Glutamatergic neuron (in vitro differentiated cells): ENCODE results near the gene FARSB. TPM values are rescaled to one million over a fixed set of nuclear protein-coding genes. Genes with fewer than 3 reads are reported as not detected.
A peak's percentile ranks its signal among the peaks of the same experiment; 100 is the strongest.

ENCODE experiments used
- DNase-seq: peaks from one replicate; pipeline ENCODE4 v3.0.0; 2022
- H3K27ac Mint-ChIP-seq: one replicate; pipeline ENCODE4 v1.8.0; 2020; ENCODE audit warnings: mild to moderate bottlenecking, mixed read lengths, inconsistent platforms; ENCODE audit not compliant: unreplicated experiment
- H3K27me3 Mint-ChIP-seq: one replicate; pipeline ENCODE4 v1.8.0; 2020; ENCODE audit warnings: mild to moderate bottlenecking, moderate library complexity, mixed read lengths, inconsistent platforms; ENCODE audit not compliant: unreplicated experiment
- H3K36me3 Mint-ChIP-seq: one replicate; pipeline ENCODE4 v1.8.0; 2020; ENCODE audit warnings: mild to moderate bottlenecking, mixed read lengths, inconsistent platforms; ENCODE audit not compliant: unreplicated experiment
- H3K4me1 Mint-ChIP-seq: one replicate; pipeline ENCODE4 v1.8.0; 2020; ENCODE audit warnings: mild to moderate bottlenecking, low read depth, mixed read lengths, inconsistent platforms; ENCODE audit not compliant: unreplicated experiment
- H3K4me3 Mint-ChIP-seq: one replicate; pipeline ENCODE4 v1.8.0; 2020; ENCODE audit warnings: mild to moderate bottlenecking, mixed read lengths, inconsistent platforms; ENCODE audit not compliant: unreplicated experiment
- H3K9me3 Mint-ChIP-seq: one replicate; pipeline ENCODE4 v1.8.0; 2020; ENCODE audit warnings: mild to moderate bottlenecking, moderate library complexity, mixed read lengths, inconsistent platforms; ENCODE audit not compliant: unreplicated experiment
- total RNA-seq: library from RNA; stranded (reverse); fragmentation: NEBNext Ultra II Directional; extraction: Animal tissue kit (Norgen Biotek cat#: 25700); gene quantifications from one replicate; pipeline ENCODE4 v1.2.1, GENCODE V29; 2021; ENCODE audit not compliant: unreplicated experiment
- TF ChIP-seq, protein P1 (sequence below): fragments of 200-600 bp; sonication (generic); IDR thresholded peaks from one replicate; pipeline ENCODE4 v1.5.0; 2021; ENCODE audit not compliant: partially characterized antibody, unreplicated experiment

Gene FARSB
- total RNA-seq, 1 donor from 2014 or later: 18.8 TPM

GRCh38 chr2:222672068-222672401 is 16.1 kb upstream of the FARSB start:
- Mint-ChIP-seq H3K27me3 (no peaks in the 10 kb centered on the region), H3K27ac (no peak overlapping the region), H3K36me3 (peaks cover 4% of the 10 kb centered on the region), H3K4me3 (peak overlapping the region; percentile 84), H3K9me3 (no peaks in the 10 kb centered on the region), H3K4me1 (no peaks in the 10 kb centered on the region)
- no peak for DNase-seq
- TF ChIP-seq, protein P1, sequence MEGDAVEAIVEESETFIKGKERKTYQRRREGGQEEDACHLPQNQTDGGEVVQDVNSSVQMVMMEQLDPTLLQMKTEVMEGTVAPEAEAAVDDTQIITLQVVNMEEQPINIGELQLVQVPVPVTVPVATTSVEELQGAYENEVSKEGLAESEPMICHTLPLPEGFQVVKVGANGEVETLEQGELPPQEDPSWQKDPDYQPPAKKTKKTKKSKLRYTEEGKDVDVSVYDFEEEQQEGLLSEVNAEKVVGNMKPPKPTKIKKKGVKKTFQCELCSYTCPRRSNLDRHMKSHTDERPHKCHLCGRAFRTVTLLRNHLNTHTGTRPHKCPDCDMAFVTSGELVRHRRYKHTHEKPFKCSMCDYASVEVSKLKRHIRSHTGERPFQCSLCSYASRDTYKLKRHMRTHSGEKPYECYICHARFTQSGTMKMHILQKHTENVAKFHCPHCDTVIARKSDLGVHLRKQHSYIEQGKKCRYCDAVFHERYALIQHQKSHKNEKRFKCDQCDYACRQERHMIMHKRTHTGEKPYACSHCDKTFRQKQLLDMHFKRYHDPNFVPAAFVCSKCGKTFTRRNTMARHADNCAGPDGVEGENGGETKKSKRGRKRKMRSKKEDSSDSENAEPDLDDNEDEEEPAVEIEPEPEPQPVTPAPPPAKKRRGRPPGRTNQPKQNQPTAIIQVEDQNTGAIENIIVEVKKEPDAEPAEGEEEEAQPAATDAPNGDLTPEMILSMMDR: no peak

GRCh38 chr2:222671259-222672067 is 15.6 kb upstream of the FARSB start, which contains the start of gene MOGAT1:
MOGAT1 (plus strand) TSS chr2:222671658; CDS start chr2:222671786, 128 bp downstream.
- Mint-ChIP-seq H3K36me3 (peaks cover 4% of the 10 kb centered on the region), H3K27me3 (no peaks in the 10 kb centered on the region)

GRCh38 chr2:222670191-222671038 is 14.5 kb upstream of the FARSB start:
- no peak for DNase-seq
- Mint-ChIP-seq H3K4me1 (no peaks in the 10 kb centered on the region), H3K27ac (no peak overlapping the region), H3K9me3 (no peaks in the 10 kb centered on the region), H3K27me3 (no peaks in the 10 kb centered on the region), H3K4me3 (peak overlapping the region; percentile 71), H3K36me3 (peaks cover 8% of the 10 kb centered on the region)
- TF ChIP-seq, protein P1: no peak

More at GRCh38 chr2:222671259-222672067, 15.6 kb upstream of the FARSB start, which contains the start of gene MOGAT1:
- peak; percentile 66 for DNase-seq
- H3K4me1 Mint-ChIP-seq: no peaks in the 10 kb centered on the region
- no peaks in the 10 kb centered on the region for H3K9me3 Mint-ChIP-seq
- H3K27ac Mint-ChIP-seq: no peak within 1 kb of the TSS
- peak within 1 kb of the TSS; percentile 84 for H3K4me3 Mint-ChIP-seq
- TF ChIP-seq, protein P1: no peak

DNA sequence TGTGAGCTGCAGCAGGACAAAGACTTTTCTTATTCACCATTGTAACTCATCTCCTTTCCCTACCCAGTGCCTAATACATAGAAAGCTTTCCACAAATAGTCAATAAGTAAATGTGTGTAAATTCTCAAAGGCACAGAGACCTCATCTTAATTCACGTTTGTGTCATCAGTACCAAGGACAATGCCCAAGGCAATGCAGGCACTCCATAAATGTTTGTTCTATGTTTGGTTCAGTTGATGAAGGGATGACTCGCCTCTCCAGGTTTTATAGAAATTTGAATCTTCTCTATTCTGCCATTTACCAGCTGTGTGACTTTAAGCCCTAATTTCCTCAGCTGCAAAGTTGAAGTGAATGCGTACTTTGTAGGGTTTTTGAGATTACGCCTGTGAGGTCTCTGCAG is 13.5 kb upstream of the FARSB start:
- TF ChIP-seq, protein P1: no peak
- Mint-ChIP-seq H3K4me1 (no peaks in the 10 kb centered on the region), H3K4me3 (no peak overlapping the region), H3K36me3 (peaks cover 8% of the 10 kb centered on the region), H3K27me3 (no peaks in the 10 kb centered on the region), H3K9me3 (no peaks in the 10 kb centered on the region), H3K27ac (no peak overlapping the region)
- no peak for DNase-seq
